Trophoblast cell (in vitro differentiated cells and primary cell): ENCODE results near the gene KIF23.
A peak's percentile ranks its signal among the peaks of the same experiment; 100 is the strongest.

Experiments
- DNase-seq, 2 donors: peaks; one replicate each; pipeline ENCODE4 v3.0.0-alpha.2; 2016
- H2AFZ ChIP-seq: 2 replicates; pipeline ENCODE4 v1.6.1; 2013; ENCODE audit warnings: low read length, moderate library complexity, mild to moderate bottlenecking; ENCODE audit not compliant: insufficient read depth, poor library complexity
- H2AK5ac ChIP-seq: 2 replicates; pipeline ENCODE4 v1.6.1; 2013; ENCODE audit warnings: mild to moderate bottlenecking, low read length
- H2BK120ac ChIP-seq: 2 replicates; pipeline ENCODE4 v1.6.1; 2013; ENCODE audit warnings: low read length, mild to moderate bottlenecking, moderate library complexity; ENCODE audit not compliant: insufficient read depth, poor library complexity
- H2BK12ac ChIP-seq: 2 replicates; pipeline ENCODE4 v1.6.1; 2013; ENCODE audit warnings: mild to moderate bottlenecking, low read length, moderate library complexity
- H2BK5ac ChIP-seq: 2 replicates; pipeline ENCODE4 v1.6.1; 2013; ENCODE audit warnings: low read length, low read depth, moderate library complexity, mild to moderate bottlenecking; ENCODE audit not compliant: poor library complexity
- H3K14ac ChIP-seq: 2 replicates; pipeline ENCODE4 v1.6.1; 2013; ENCODE audit warnings: mild to moderate bottlenecking, low read length
- H3K18ac ChIP-seq: 2 replicates; pipeline ENCODE4 v1.6.1; 2013; ENCODE audit warnings: mild to moderate bottlenecking, low read length
- H3K23ac ChIP-seq: 2 replicates; pipeline ENCODE4 v1.6.1; 2013; ENCODE audit warnings: low read length
- H3K27ac ChIP-seq: 2 replicates; pipeline ENCODE4 v1.5.1; 2013; ENCODE audit warnings: low read depth, mild to moderate bottlenecking, inconsistent platforms, low read length, moderate library complexity
- H3K27me3 ChIP-seq: 2 replicates; pipeline ENCODE4 v1.6.1; 2013; ENCODE audit warnings: inconsistent platforms, mild to moderate bottlenecking, low read length, moderate library complexity; ENCODE audit not compliant: insufficient read depth
- H3K36me3 ChIP-seq, 2 experiments: 1 replicate in 1 of 2; 2 replicates in 1 of 2; pipeline ENCODE4 v1.6.1; 2013; ENCODE audit warnings: low read length in 2 of 2, mild to moderate bottlenecking in 2 of 2, moderate library complexity in 1 of 2; ENCODE audit not compliant: insufficient read depth in 2 of 2, control insufficient read depth in 1 of 2
- H3K4ac ChIP-seq: 2 replicates; pipeline ENCODE4 v1.6.1; 2013; ENCODE audit warnings: low read depth, mild to moderate bottlenecking, low read length, moderate library complexity
- H3K4me1 ChIP-seq, 2 experiments: 1 replicate in 1 of 2; 2 replicates in 1 of 2; pipeline ENCODE4 v1.6.1; 2013; ENCODE audit warnings: low read length in 2 of 2, mild to moderate bottlenecking in 2 of 2, moderate library complexity in 1 of 2; ENCODE audit not compliant: insufficient read depth in 2 of 2, control insufficient read depth in 1 of 2
- H3K4me2 ChIP-seq: 2 replicates; pipeline ENCODE4 v1.6.1; 2013; ENCODE audit warnings: inconsistent platforms, mild to moderate bottlenecking, low read length, moderate library complexity
- H3K4me3 ChIP-seq: 2 replicates; pipeline ENCODE4 v1.5.1; 2013; ENCODE audit warnings: mild to moderate bottlenecking, low read depth, low read length, inconsistent platforms
- H3K79me1 ChIP-seq: one replicate; pipeline ENCODE4 v1.6.1; 2013; ENCODE audit warnings: low read length
- H3K79me2 ChIP-seq: 2 replicates; pipeline ENCODE4 v1.6.1; 2013; ENCODE audit warnings: low read length, mild to moderate bottlenecking; ENCODE audit not compliant: control insufficient read depth, insufficient read depth, poor library complexity
- H3K9ac ChIP-seq: 2 replicates; pipeline ENCODE4 v1.6.1; 2013; ENCODE audit warnings: mild to moderate bottlenecking, low read length
- H3K9me3 ChIP-seq: 2 replicates; pipeline ENCODE4 v1.6.1; 2013; ENCODE audit warnings: low read depth, mild to moderate bottlenecking, control low read depth, inconsistent platforms, low read length; ENCODE audit not compliant: insufficient read depth
- H4K12ac ChIP-seq: 2 replicates; pipeline ENCODE4 v1.6.1; 2013; ENCODE audit warnings: low read depth, mild to moderate bottlenecking, low read length, moderate library complexity
- H4K8ac ChIP-seq: 2 replicates; pipeline ENCODE4 v1.6.1; 2013; ENCODE audit warnings: low read depth, mild to moderate bottlenecking, low read length, moderate library complexity
- H4K91ac ChIP-seq: one replicate; pipeline ENCODE4 v1.6.1; 2013; ENCODE audit warnings: low read depth, mild to moderate bottlenecking, low read length, moderate library complexity
- WGBS: extraction: QIAGEN DNeasy Blood & Tissue Kit; methylation state at CpG from one replicate; pipeline ENCODE4 v1.1.7; 2013; ENCODE audit warnings: missing lambda C conversion rate; ENCODE audit not compliant: insufficient read length, insufficient coverage; ENCODE audit errors: extremely low coverage; 5-methylcytosine and 5-hydroxymethylcytosine counted together

KIF23 gene

GRCh38 chr15:69491038-69491505 is 76.9 kb downstream of the KIF23 start:
- Histone ChIP-seq H4K91ac (no peak overlapping the region), H3K4me1 (no peaks in the 10 kb centered on the region), H3K36me3 (no peaks in the 10 kb centered on the region), H3K79me1 (no peaks in the 10 kb centered on the region), H3K9ac (no peak overlapping the region), H2BK12ac (no peak overlapping the region), H3K27ac (no peak overlapping the region), H3K14ac (no peak overlapping the region), H3K4me3 (no peak overlapping the region), H2BK5ac (no peak overlapping the region), H4K8ac (no peak overlapping the region), H2BK120ac (no peak overlapping the region), H4K12ac (no peak overlapping the region), H3K23ac (no peak overlapping the region), H3K27me3 (no peaks in the 10 kb centered on the region), H3K9me3 (no peaks in the 10 kb centered on the region), H3K79me2 (no peaks in the 10 kb centered on the region), H3K4ac (no peak overlapping the region), H2AFZ (no peak overlapping the region), H3K18ac (no peak overlapping the region), H3K4me2 (no peak overlapping the region), H2AK5ac (no peak overlapping the region)
- WGBS, result no CpG with 5 or more reads among the region's 3 CpGs
- DNase-seq, result no peak

- H3K4ac ChIP-seq, result no peak overlapping the region
- no peak overlapping the region for H3K14ac ChIP-seq
- no peaks in the 10 kb centered on the region for H3K79me1 ChIP-seq
- H3K9me3 ChIP-seq, result no peaks in the 10 kb centered on the region
- H3K79me2 ChIP-seq, result no peaks in the 10 kb centered on the region
- H3K27me3 ChIP-seq, result no peaks in the 10 kb centered on the region
- no peak overlapping the region for H2AK5ac ChIP-seq
- no peak overlapping the region for H3K18ac ChIP-seq
- no peak overlapping the region for H3K27ac ChIP-seq
- H3K4me2 ChIP-seq, result no peak overlapping the region
- H2BK120ac ChIP-seq, result no peak overlapping the region
- H2BK5ac ChIP-seq, result no peak overlapping the region
- no peaks in the 10 kb centered on the region for H3K4me1 ChIP-seq
- no peak overlapping the region for H4K8ac ChIP-seq
- DNase-seq, result peak; percentile 24 to 46
- no peak overlapping the region for H2AFZ ChIP-seq
- H2BK12ac ChIP-seq, result no peak overlapping the region
- no CpG with 5 or more reads among the region's 2 CpGs for WGBS
- H3K36me3 ChIP-seq, result no peaks in the 10 kb centered on the region
- H3K9ac ChIP-seq, result no peak overlapping the region
- H4K91ac ChIP-seq, result no peak overlapping the region
- H4K12ac ChIP-seq, result no peak overlapping the region
- no peak overlapping the region for H3K23ac ChIP-seq
- no peak overlapping the region for H3K4me3 ChIP-seq
Measured at GRCh38 chr15:69493406-69493805, 79.3 kb downstream of the KIF23 start.

GRCh38 chr15:69496001-69496400 is 81.9 kb downstream of the KIF23 start:
- no peak for DNase-seq
- Histone ChIP-seq H3K79me2 (no peaks in the 10 kb centered on the region), H3K18ac (no peak overlapping the region), H3K27ac (no peak overlapping the region), H3K14ac (no peak overlapping the region), H2BK5ac (no peak overlapping the region), H3K27me3 (no peaks in the 10 kb centered on the region), H2BK12ac (no peak overlapping the region), H2AFZ (no peak overlapping the region), H3K9me3 (no peaks in the 10 kb centered on the region), H3K9ac (no peak overlapping the region), H2AK5ac (no peak overlapping the region), H3K4me2 (no peak overlapping the region), H3K79me1 (no peaks in the 10 kb centered on the region), H4K12ac (no peak overlapping the region), H3K23ac (no peak overlapping the region), H3K4ac (no peak overlapping the region), H4K91ac (no peak overlapping the region), H3K4me1 (peaks cover 10 to 11% of the 10 kb centered on the region in 2 experiments), H3K36me3 (no peaks in the 10 kb centered on the region), H2BK120ac (no peak overlapping the region), H3K4me3 (no peak overlapping the region), H4K8ac (no peak overlapping the region)
- no CpG with 5 or more reads among the region's 2 CpGs for WGBS

- no peak overlapping the region for H3K18ac ChIP-seq
- no peak overlapping the region for H4K91ac ChIP-seq
- no CpG with 5 or more reads among the region's 1 CpG for WGBS
- H3K4me3 ChIP-seq, result no peak overlapping the region
- no peaks in the 10 kb centered on the region for H3K27me3 ChIP-seq
- H3K27ac ChIP-seq, result no peak overlapping the region
- H2BK12ac ChIP-seq, result no peak overlapping the region
- H3K14ac ChIP-seq, result no peak overlapping the region
- H4K8ac ChIP-seq, result no peak overlapping the region
- no peak overlapping the region for H3K9ac ChIP-seq
- H3K79me2 ChIP-seq, result no peaks in the 10 kb centered on the region
- H3K79me1 ChIP-seq, result no peaks in the 10 kb centered on the region
- no peak for DNase-seq
- H2AK5ac ChIP-seq, result no peak overlapping the region
- H3K36me3 ChIP-seq, result no peaks in the 10 kb centered on the region
- no peak overlapping the region for H2BK5ac ChIP-seq
- H3K4me1 ChIP-seq, result peaks cover 10 to 11% of the 10 kb centered on the region in 2 experiments
- H3K4ac ChIP-seq, result no peak overlapping the region
- no peak overlapping the region for H3K4me2 ChIP-seq
- H3K9me3 ChIP-seq, result no peaks in the 10 kb centered on the region
- H4K12ac ChIP-seq, result no peak overlapping the region
- H3K23ac ChIP-seq, result no peak overlapping the region
- H2AFZ ChIP-seq, result no peak overlapping the region
- H2BK120ac ChIP-seq, result no peak overlapping the region
Measured at GRCh38 chr15:69497076-69497475, 82.9 kb downstream of the KIF23 start.
